Measurements from ENCODE around the gene GNB1.

Gene GNB1

GRCh38 chr1:1890506-1891348 lies at the start of gene GNB1:
GNB1 (minus strand) TSS chr1:1891087; CDS start chr1:1825453, 65,634 bp downstream.
- peaks cover 39 to 43% of the 10 kb centered on the region in 2 experiments for H3K4me1 ChIP-seq (ENCODE audit: control insufficient read depth in 1 of 2, insufficient read depth in 1 of 2, low read depth in 1 of 2, low read length in 1 of 2)
- TF ChIP-seq CTCF (IDR thresholded peaks at IDR 0.05) = no peak

DNA sequence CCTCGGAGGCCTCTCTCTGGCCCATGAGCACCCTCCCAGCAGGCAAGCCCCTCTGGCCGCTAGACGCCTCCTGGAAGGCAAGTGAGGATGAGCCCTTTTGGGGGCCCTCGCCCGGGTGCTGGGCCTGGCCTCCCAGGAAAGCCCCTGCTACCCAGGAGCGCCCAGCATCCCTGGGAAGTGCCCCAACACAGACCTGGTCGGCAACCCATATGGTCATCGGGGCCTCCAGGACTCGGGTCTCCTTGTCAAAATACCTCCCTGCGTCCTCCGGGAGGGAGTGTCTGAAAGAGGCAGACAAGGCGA lies 49.2 kb upstream of the GNB1 start:
- Histone ChIP-seq H3K27ac (no peak overlapping the region), H3K9me3 (no peaks in the 10 kb centered on the region), H3K4me3 (ENCODE audit: low read depth in 1 of 2, low read length in 1 of 2) (no peak overlapping the region), H3K4me1 (ENCODE audit: control insufficient read depth in 1 of 2, insufficient read depth in 1 of 2, low read depth in 1 of 2, low read length in 1 of 2) (peaks cover 0 to 5% of the 10 kb centered on the region in 2 experiments), H3K27me3 (peaks cover 29% of the 10 kb centered on the region), H3K36me3 (no peaks in the 10 kb centered on the region)
- TF ChIP-seq CTCF (IDR thresholded peaks at IDR 0.05) = no peak

More at GRCh38 chr1:1890506-1891348, at the start of gene GNB1:
- Histone ChIP-seq H3K4me3 (ENCODE audit: low read depth in 1 of 2, low read length in 1 of 2) (peak within 1 kb of the TSS; percentile 74 to 86), H3K9me3 (no peaks in the 10 kb centered on the region), H3K36me3 (no peaks in the 10 kb centered on the region), H3K27me3 (peaks cover 20% of the 10 kb centered on the region), H3K27ac (peak within 1 kb of the TSS; percentile 98)

DNA sequence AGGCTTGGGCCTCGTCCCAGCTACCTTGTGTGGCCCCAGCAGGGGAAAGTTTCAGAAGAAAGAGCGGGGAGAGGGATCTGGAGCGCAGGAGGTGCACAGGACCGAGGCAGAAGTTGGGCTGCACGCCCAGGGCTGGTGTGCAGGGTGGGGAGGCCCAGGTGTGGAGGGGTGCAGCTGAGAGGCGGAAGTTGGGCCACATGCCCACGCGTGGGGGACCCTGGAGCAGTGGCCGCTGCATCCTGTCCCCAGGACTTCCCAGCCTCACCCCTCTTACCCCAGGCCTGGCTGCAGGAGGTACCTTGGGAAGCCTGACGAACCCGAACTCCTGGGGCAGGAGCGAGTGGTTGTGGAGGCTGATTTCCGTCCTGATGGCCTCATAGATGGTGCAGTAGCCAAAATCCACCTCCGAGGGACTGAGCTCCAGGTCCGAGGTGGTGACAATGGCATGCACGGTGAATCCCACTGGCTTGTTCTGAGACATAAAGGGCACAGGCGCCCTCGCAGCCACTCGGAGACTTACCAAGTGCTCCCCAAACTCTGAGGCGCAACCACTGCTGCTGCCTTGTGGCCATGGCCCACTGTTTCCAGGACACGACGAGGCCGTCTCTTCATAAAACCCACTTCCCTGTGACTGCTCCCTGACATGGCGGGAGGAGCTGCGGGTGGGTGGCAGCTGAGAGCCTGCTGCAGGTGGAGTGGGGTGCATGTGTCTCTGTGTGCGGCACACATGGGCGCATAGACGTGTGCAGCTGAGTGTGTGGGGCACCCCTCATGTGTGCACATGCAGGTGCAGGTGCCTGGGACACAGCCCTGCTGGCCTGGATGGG lies 48.6 kb upstream of the GNB1 start:
- peaks cover 23% of the 10 kb centered on the region for H3K27me3 ChIP-seq
- peaks cover 0 to 5% of the 10 kb centered on the region in 2 experiments for H3K4me1 ChIP-seq (ENCODE audit: control insufficient read depth in 1 of 2, insufficient read depth in 1 of 2, low read depth in 1 of 2, low read length in 1 of 2)
- no peak overlapping the region for H3K4me3 ChIP-seq (ENCODE audit: low read depth in 1 of 2, low read length in 1 of 2)
- no peak overlapping the region for H3K27ac ChIP-seq
- no peak for TF ChIP-seq CTCF (IDR thresholded peaks at IDR 0.05)
- no peaks in the 10 kb centered on the region for H3K9me3 ChIP-seq
- H3K36me3 ChIP-seq = no peaks in the 10 kb centered on the region

GRCh38 chr1:1938613-1939295 lies 47.9 kb upstream of the GNB1 start:
- H3K36me3 ChIP-seq = no peaks in the 10 kb centered on the region
- H3K27me3 ChIP-seq = peaks cover 16% of the 10 kb centered on the region
- H3K9me3 ChIP-seq = no peaks in the 10 kb centered on the region
- no peak overlapping the region for H3K4me3 ChIP-seq (ENCODE audit: low read depth in 1 of 2, low read length in 1 of 2)
- TF ChIP-seq CTCF (IDR thresholded peaks at IDR 0.05) = no peak
- peaks cover 0 to under 1% of the 10 kb centered on the region in 2 experiments for H3K4me1 ChIP-seq (ENCODE audit: control insufficient read depth in 1 of 2, insufficient read depth in 1 of 2, low read depth in 1 of 2, low read length in 1 of 2)
- no peak overlapping the region for H3K27ac ChIP-seq

DNA sequence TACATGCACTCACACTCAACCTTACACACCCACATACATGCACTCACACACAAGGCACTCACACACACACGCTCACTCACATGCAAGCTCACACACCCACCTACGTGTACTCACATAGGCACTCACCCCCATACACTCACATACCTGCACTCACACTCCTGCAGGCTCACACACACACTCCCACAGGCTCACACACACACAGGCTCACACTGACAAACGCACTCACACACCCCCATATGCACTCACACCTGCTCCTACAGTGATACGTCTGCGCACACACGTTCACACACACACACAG lies 47.3 kb upstream of the GNB1 start:
- TF ChIP-seq CTCF (IDR thresholded peaks at IDR 0.05) = no peak
- H3K4me3 ChIP-seq (ENCODE audit: low read depth in 1 of 2, low read length in 1 of 2) = no peak overlapping the region
- H3K27me3 ChIP-seq = peaks cover 15% of the 10 kb centered on the region
- H3K4me1 ChIP-seq (ENCODE audit: control insufficient read depth in 1 of 2, insufficient read depth in 1 of 2, low read depth in 1 of 2, low read length in 1 of 2) = no peaks in the 10 kb centered on the region
- no peaks in the 10 kb centered on the region for H3K36me3 ChIP-seq
- no peak overlapping the region for H3K27ac ChIP-seq
- no peaks in the 10 kb centered on the region for H3K9me3 ChIP-seq
